ENCODE measurements around the gene IGSF9.

The IGSF9 gene

GRCh38 chr1:159968901-159969300, 23.5 kb upstream of the IGSF9 start:
- no peak for TF ChIP-seq CTCF (IDR thresholded peaks at IDR 0.05; ENCODE audit: control extremely low read depth, extremely low read depth, low read depth, missing control alignments)
- no peak for DNase-seq (ENCODE audit: extremely low spot score)
- ChIA-PET POLR2A (no interaction called here), CTCF (no interaction called here)

GRCh38 chr1:159965263-159965662, 19.9 kb upstream of the IGSF9 start:
- no peak for DNase-seq (ENCODE audit: extremely low spot score)
- POLR2A ChIA-PET = no interaction called here
- CTCF ChIA-PET = interaction anchor here (1.0 to 3.4 kb wide), 2 partner anchors 42 to 74 kb away, joined by 3 to 12 read pairs; no protein-coding TSS in a partner anchor
- no peak for TF ChIP-seq CTCF (IDR thresholded peaks at IDR 0.05; ENCODE audit: control extremely low read depth, extremely low read depth, low read depth, missing control alignments)

- POLR2A ChIA-PET = no interaction called here
- no peak for TF ChIP-seq CTCF (IDR thresholded peaks at IDR 0.05; ENCODE audit: control extremely low read depth, extremely low read depth, low read depth, missing control alignments)
- CTCF ChIA-PET = interaction anchor here (1.3 to 3.4 kb wide), 2 partner anchors 8 to 43 kb away, joined by 4 to 12 read pairs; no protein-coding TSS in a partner anchor
- no peak for DNase-seq (ENCODE audit: extremely low spot score)
Measured at GRCh38 chr1:159964144-159964543, 18.7 kb upstream of the IGSF9 start.

- no peak for TF ChIP-seq CTCF (IDR thresholded peaks at IDR 0.05; ENCODE audit: control extremely low read depth, extremely low read depth, low read depth, missing control alignments)
- DNase-seq (ENCODE audit: extremely low spot score) = no peak
- ChIA-PET POLR2A (no interaction called here), CTCF (no interaction called here)
Measured at GRCh38 chr1:159962176-159962575, 16.8 kb upstream of the IGSF9 start.

- ChIA-PET CTCF (no interaction called here), POLR2A (no interaction called here)
- DNase-seq (ENCODE audit: extremely low spot score) = no peak
- TF ChIP-seq CTCF (IDR thresholded peaks at IDR 0.05; ENCODE audit: control extremely low read depth, extremely low read depth, low read depth, missing control alignments) = no peak
Measured at GRCh38 chr1:159961636-159962035, 16.2 kb upstream of the IGSF9 start.

GRCh38 chr1:159960721-159961381, 15.4 kb upstream of the IGSF9 start:
- no peak for DNase-seq (ENCODE audit: extremely low spot score)
- POLR2A ChIA-PET = no interaction called here
- TF ChIP-seq CTCF (IDR thresholded peaks at IDR 0.05; ENCODE audit: control extremely low read depth, extremely low read depth, low read depth, missing control alignments) = no peak
- CTCF ChIA-PET = no interaction called here

All from GM10248 (cell line).